PC-3 (cell line): ENCODE results near the gene SLC6A11.

Experiments
- EZH2 ChIP-seq: fragments of 300-600 bp; sonication (generic); IDR thresholded peaks from one replicate; pipeline ENCODE4 v1.6.1; 2017; ENCODE audit warnings: antibody characterized with exemption, mild to moderate bottlenecking, low read length; ENCODE audit not compliant: unreplicated experiment
- TF ChIP-seq, protein P1 (sequence below): fragments of 300-600 bp; sonication (generic); conservative IDR thresholded peaks from 2 replicates; pipeline ENCODE4 v1.5.1; 2017; ENCODE audit warnings: antibody characterized with exemption, low read depth, mild to moderate bottlenecking, low read length

DNA sequence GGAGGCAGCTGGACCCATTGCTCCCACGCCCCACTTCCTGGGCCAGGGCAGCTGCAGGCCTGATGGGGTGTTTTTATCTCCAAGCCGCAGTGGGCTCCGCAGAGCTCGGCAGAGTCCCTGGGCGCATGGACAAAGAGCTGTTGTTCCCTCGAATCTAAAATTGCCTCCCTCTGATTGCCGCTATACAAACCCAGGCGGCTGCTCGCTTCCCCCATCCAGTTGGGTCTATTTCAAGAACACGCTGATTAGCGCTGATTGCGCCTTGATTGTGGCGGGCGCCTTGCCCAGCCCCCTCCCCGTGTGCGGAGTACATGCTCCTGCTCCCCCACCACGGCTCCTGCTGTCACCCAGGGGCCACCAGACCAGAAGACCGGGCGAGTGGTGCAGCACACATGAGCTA lies 133.2 kb downstream of the SLC6A11 start:
- TF ChIP-seq EZH2, result no peak
- TF ChIP-seq, protein P1, sequence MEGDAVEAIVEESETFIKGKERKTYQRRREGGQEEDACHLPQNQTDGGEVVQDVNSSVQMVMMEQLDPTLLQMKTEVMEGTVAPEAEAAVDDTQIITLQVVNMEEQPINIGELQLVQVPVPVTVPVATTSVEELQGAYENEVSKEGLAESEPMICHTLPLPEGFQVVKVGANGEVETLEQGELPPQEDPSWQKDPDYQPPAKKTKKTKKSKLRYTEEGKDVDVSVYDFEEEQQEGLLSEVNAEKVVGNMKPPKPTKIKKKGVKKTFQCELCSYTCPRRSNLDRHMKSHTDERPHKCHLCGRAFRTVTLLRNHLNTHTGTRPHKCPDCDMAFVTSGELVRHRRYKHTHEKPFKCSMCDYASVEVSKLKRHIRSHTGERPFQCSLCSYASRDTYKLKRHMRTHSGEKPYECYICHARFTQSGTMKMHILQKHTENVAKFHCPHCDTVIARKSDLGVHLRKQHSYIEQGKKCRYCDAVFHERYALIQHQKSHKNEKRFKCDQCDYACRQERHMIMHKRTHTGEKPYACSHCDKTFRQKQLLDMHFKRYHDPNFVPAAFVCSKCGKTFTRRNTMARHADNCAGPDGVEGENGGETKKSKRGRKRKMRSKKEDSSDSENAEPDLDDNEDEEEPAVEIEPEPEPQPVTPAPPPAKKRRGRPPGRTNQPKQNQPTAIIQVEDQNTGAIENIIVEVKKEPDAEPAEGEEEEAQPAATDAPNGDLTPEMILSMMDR, result no peak
